SJSA1 (cell line): ENCODE data around the gene CNPY1. TPM values are rescaled to one million over a fixed set of nuclear protein-coding genes. Genes with fewer than 3 reads are reported as not detected.

Experiments
- DNase-seq, 2 experiments: peaks; one replicate each; pipeline ENCODE4 v3.0.0-alpha.2; 2015 to 2020; ENCODE audit warnings: low spot score in 2 of 2, low read depth in 1 of 2
- H3K27ac ChIP-seq: fragments of 250-450 bp; sonication (Bioruptor Pico); 2 replicates; pipeline ENCODE4 v1.5.1; 2020; ENCODE audit warnings: mild to moderate bottlenecking, moderate library complexity
- H3K27me3 ChIP-seq: fragments of 250-450 bp; sonication (Bioruptor Pico); replicated peaks from 2 replicates; pipeline ENCODE4 v1.5.1; 2020; ENCODE audit warnings: mild to moderate bottlenecking, moderate library complexity
- H3K36me3 ChIP-seq: fragments of 250-450 bp; sonication (Bioruptor Pico); 2 replicates; pipeline ENCODE4 v1.5.1; 2020; ENCODE audit warnings: mild to moderate bottlenecking
- H3K4me1 ChIP-seq: fragments of 250-450 bp; sonication (Bioruptor Pico); replicated peaks from 2 replicates; pipeline ENCODE4 v1.6.1; 2021; ENCODE audit warnings: mild to moderate bottlenecking
- H3K4me3 ChIP-seq: fragments of 250-450 bp; sonication (Bioruptor Pico); 2 replicates; pipeline ENCODE4 v1.5.1; 2020; ENCODE audit warnings: mild to moderate bottlenecking
- H3K9me3 ChIP-seq: fragments of 250-450 bp; sonication (Bioruptor Pico); replicated peaks from 2 replicates; pipeline ENCODE4 v1.5.1; 2020; ENCODE audit warnings: mild to moderate bottlenecking
- total RNA-seq: library from RNA; depleted of rRNA; stranded (reverse); fragments of >200 nt; shearing (Covaris generic); gene quantifications from 2 replicates; pipeline ENCODE4 v1.2.3, GENCODE V29; 2014

The CNPY1 gene
- total RNA-seq, 1 experiment from 2014 or later: not detected

GRCh38 chr7:155513543-155514285 lies 32.6 kb downstream of the CNPY1 start:
- H3K27ac ChIP-seq: no peak overlapping the region
- no peak overlapping the region for H3K4me3 ChIP-seq
- H3K27me3 ChIP-seq: peaks cover 87% of the 10 kb centered on the region
- H3K4me1 ChIP-seq: no peaks in the 10 kb centered on the region
- no peaks in the 10 kb centered on the region for H3K36me3 ChIP-seq
- H3K9me3 ChIP-seq: no peaks in the 10 kb centered on the region
- DNase-seq: no peak

GRCh38 chr7:155512246-155512887 lies 34.0 kb downstream of the CNPY1 start:
- no peak for DNase-seq
- H3K36me3 ChIP-seq: no peaks in the 10 kb centered on the region
- H3K27me3 ChIP-seq: peaks cover 88% of the 10 kb centered on the region
- H3K4me3 ChIP-seq: no peak overlapping the region
- no peak overlapping the region for H3K27ac ChIP-seq
- H3K9me3 ChIP-seq: no peaks in the 10 kb centered on the region
- H3K4me1 ChIP-seq: no peaks in the 10 kb centered on the region

DNA sequence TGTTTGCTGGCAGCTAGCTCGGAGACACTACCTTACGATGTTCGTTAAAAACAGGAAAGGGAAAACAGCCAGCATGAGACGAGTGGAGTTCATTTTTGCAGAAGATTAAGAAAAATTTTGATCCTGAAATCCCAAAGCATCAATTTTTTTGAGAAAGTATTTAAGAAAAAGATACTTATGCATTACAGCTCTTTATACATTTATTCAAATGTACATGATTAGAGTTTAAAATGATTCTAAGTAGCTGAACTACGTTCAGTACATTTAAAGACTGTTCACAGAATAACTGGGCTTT lies 34.7 kb downstream of the CNPY1 start:
- Histone ChIP-seq H3K36me3 (no peaks in the 10 kb centered on the region), H3K4me3 (no peak overlapping the region), H3K9me3 (no peaks in the 10 kb centered on the region), H3K27me3 (peaks cover 91% of the 10 kb centered on the region), H3K27ac (no peak overlapping the region), H3K4me1 (no peaks in the 10 kb centered on the region)
- DNase-seq: no peak

DNA sequence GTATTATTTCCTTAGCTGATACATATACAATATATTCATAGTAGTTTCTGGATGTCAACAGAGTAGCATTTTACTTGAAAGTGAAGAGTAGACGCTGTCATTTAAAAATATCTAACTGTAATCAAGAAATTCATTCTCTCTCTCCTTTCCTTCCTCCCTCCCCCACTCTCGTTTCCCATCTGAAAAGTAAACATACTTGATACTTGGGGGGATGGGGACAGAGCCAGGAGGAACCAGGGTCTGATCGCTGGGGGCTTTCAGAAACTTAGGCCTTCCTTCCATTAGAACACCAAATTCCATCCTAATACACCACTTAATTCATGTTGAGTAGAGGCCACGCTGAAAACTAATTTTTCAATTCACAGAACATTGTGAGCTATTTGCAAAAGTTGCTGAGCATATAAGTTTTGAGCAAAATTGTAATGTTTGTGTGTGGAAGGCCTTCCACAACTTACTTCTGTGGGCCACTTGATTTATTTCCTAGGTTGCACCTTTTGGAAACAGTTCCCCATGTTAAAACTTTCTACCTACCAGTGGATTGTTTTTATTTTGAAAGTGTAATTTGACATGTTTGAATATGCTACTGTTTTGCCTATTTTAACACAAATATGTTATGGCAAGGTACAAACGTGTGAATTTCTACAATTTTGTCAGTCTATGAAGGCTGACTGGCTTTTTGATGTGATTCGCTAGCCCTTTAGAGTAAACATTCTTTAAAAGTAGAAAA lies 35.2 kb downstream of the CNPY1 start:
- peaks cover 90% of the 10 kb centered on the region for H3K27me3 ChIP-seq
- H3K9me3 ChIP-seq: no peaks in the 10 kb centered on the region
- H3K36me3 ChIP-seq: no peaks in the 10 kb centered on the region
- DNase-seq: no peak
- H3K4me3 ChIP-seq: no peak overlapping the region
- no peak overlapping the region for H3K27ac ChIP-seq
- no peaks in the 10 kb centered on the region for H3K4me1 ChIP-seq

- Histone ChIP-seq H3K27ac (no peak overlapping the region), H3K27me3 (peaks cover 95% of the 10 kb centered on the region), H3K4me3 (no peak overlapping the region)
These were observed 36.4 kb downstream of the CNPY1 start for GRCh38 chr7:155509725-155510551.

DNA sequence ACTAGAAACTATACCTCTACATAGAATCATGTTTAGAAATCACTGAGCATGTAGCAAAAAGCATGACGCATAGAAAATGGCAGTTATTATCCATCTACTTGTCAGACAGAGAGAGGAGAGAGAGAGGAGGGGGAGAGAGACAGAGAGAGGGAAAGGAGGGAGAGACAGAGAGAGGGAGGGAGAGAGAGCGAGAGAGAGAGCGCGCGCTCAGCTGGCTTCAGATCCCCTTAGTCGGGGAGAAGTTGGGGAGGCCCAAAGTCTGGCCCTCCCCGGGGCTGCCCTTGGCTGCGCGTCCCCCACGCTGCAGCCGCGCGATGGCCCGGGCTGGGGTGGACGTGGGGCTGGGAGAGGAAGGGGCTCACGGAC lies 37.0 kb downstream of the CNPY1 start:
- Histone ChIP-seq H3K9me3 (no peaks in the 10 kb centered on the region), H3K27ac (no peak overlapping the region), H3K36me3 (no peaks in the 10 kb centered on the region), H3K4me3 (no peak overlapping the region), H3K27me3 (peaks cover 92% of the 10 kb centered on the region), H3K4me1 (no peaks in the 10 kb centered on the region)
- DNase-seq: no peak

More at GRCh38 chr7:155509725-155510551, 36.4 kb downstream of the CNPY1 start:
- Histone ChIP-seq H3K4me1 (no peaks in the 10 kb centered on the region), H3K36me3 (no peaks in the 10 kb centered on the region), H3K9me3 (no peaks in the 10 kb centered on the region)
- no peak for DNase-seq

GRCh38 chr7:155508376-155509358 lies 37.7 kb downstream of the CNPY1 start:
- H3K4me3 ChIP-seq: no peak overlapping the region
- no peaks in the 10 kb centered on the region for H3K36me3 ChIP-seq
- no peak for DNase-seq
- peaks cover 90% of the 10 kb centered on the region for H3K27me3 ChIP-seq
- no peak overlapping the region for H3K27ac ChIP-seq
- H3K9me3 ChIP-seq: no peaks in the 10 kb centered on the region
- H3K4me1 ChIP-seq: no peaks in the 10 kb centered on the region

- DNase-seq: no peak
- H3K27me3 ChIP-seq: peaks cover 89% of the 10 kb centered on the region
These were observed 38.8 kb downstream of the CNPY1 start for GRCh38 chr7:155507576-155507975.

GRCh38 chr7:155506854-155507337 lies 39.5 kb downstream of the CNPY1 start:
- Histone ChIP-seq H3K27ac (no peak overlapping the region), H3K36me3 (no peaks in the 10 kb centered on the region), H3K9me3 (no peaks in the 10 kb centered on the region), H3K4me3 (no peak overlapping the region), H3K27me3 (peaks cover 86% of the 10 kb centered on the region), H3K4me1 (no peaks in the 10 kb centered on the region)
- no peak for DNase-seq

More at GRCh38 chr7:155507576-155507975, 38.8 kb downstream of the CNPY1 start:
- no peaks in the 10 kb centered on the region for H3K9me3 ChIP-seq
- H3K27ac ChIP-seq: no peak overlapping the region
- no peak overlapping the region for H3K4me3 ChIP-seq
- H3K4me1 ChIP-seq: no peaks in the 10 kb centered on the region
- no peaks in the 10 kb centered on the region for H3K36me3 ChIP-seq

- peaks cover 85% of the 10 kb centered on the region for H3K27me3 ChIP-seq
- no peaks in the 10 kb centered on the region for H3K4me1 ChIP-seq
- H3K4me3 ChIP-seq: no peak overlapping the region
- H3K36me3 ChIP-seq: no peaks in the 10 kb centered on the region
- H3K27ac ChIP-seq: no peak overlapping the region
- DNase-seq: no peak
- H3K9me3 ChIP-seq: no peaks in the 10 kb centered on the region; the same call in 1 of the 2 replicates
These were observed 41.0 kb downstream of the CNPY1 start for GRCh38 chr7:155505422-155505793.

- Histone ChIP-seq H3K27me3 (peaks cover 84% of the 10 kb centered on the region), H3K4me1 (no peaks in the 10 kb centered on the region), H3K9me3 (no peaks in the 10 kb centered on the region; the same call in 1 of the 2 replicates), H3K4me3 (no peak overlapping the region), H3K36me3 (no peaks in the 10 kb centered on the region), H3K27ac (no peak overlapping the region)
- no peak for DNase-seq
These were observed 49.0 kb downstream of the CNPY1 start for GRCh38 chr7:155497149-155497901.
